H9 (cell line): ENCODE results near the gene ZNF423. TPM values are rescaled to one million over a fixed set of nuclear protein-coding genes. Genes with fewer than 3 reads are reported as not detected.

ENCODE experiments used
- DNase-seq: peaks from one replicate; pipeline ENCODE4 v3.0.0-alpha.2; 2017
- H2AFZ ChIP-seq: one replicate; pipeline ENCODE4 v1.6.1; 2013; ENCODE audit warnings: mild to moderate bottlenecking, low read length, control low read depth, moderate library complexity
- H2AK5ac ChIP-seq: 2 replicates; pipeline ENCODE4 v1.6.1; 2013; ENCODE audit warnings: low read length, control low read depth, mixed read lengths; ENCODE audit not compliant: insufficient read length
- H2BK120ac ChIP-seq: one replicate; pipeline ENCODE4 v1.6.1; 2013; ENCODE audit warnings: low read depth, mild to moderate bottlenecking, low read length, control low read depth, inconsistent platforms; ENCODE audit not compliant: poor library complexity, severe bottlenecking
- H2BK12ac ChIP-seq: 2 replicates; pipeline ENCODE4 v1.6.1; 2013; ENCODE audit warnings: low read length, control low read depth, mixed read lengths, low read depth; ENCODE audit not compliant: insufficient read length
- H2BK15ac ChIP-seq: 2 replicates; pipeline ENCODE4 v1.6.1; 2013; ENCODE audit warnings: low read depth, low read length, control low read depth
- H2BK20ac ChIP-seq: one replicate; pipeline ENCODE4 v1.6.1; 2013; ENCODE audit warnings: low read depth, mild to moderate bottlenecking, low read length, control low read depth, inconsistent platforms; ENCODE audit not compliant: poor library complexity, severe bottlenecking
- H2BK5ac ChIP-seq: 2 replicates; pipeline ENCODE4 v1.6.1; 2013; ENCODE audit warnings: low read length, control low read depth, mixed read lengths; ENCODE audit not compliant: insufficient read length
- H3K14ac ChIP-seq: 2 replicates; pipeline ENCODE4 v1.6.1; 2013; ENCODE audit warnings: low read length, control low read depth; ENCODE audit not compliant: insufficient read depth
- H3K18ac ChIP-seq: 2 replicates; pipeline ENCODE4 v1.6.1; 2013; ENCODE audit warnings: low read depth, mild to moderate bottlenecking, mixed read lengths, low read length, control low read depth; ENCODE audit not compliant: insufficient read length
- H3K23ac ChIP-seq: 2 replicates; pipeline ENCODE4 v1.6.1; 2013; ENCODE audit warnings: low read length, control low read depth, mixed read lengths, low read depth; ENCODE audit not compliant: insufficient read length
- H3K23me2 ChIP-seq: 2 replicates; pipeline ENCODE4 v1.6.1; 2013; ENCODE audit warnings: low read depth, mild to moderate bottlenecking, mixed read lengths, low read length, control low read depth; ENCODE audit not compliant: insufficient read length, poor library complexity, severe bottlenecking
- H3K27ac ChIP-seq: 2 replicates; pipeline ENCODE4 v1.5.1; 2013; ENCODE audit warnings: low read length, control low read depth, mixed read lengths, low read depth; ENCODE audit not compliant: insufficient read length
- H3K27me3 ChIP-seq: 2 replicates; pipeline ENCODE4 v1.6.1; 2013; ENCODE audit warnings: low read length, control low read depth, inconsistent platforms; ENCODE audit not compliant: insufficient read depth
- H3K4ac ChIP-seq: 2 replicates; pipeline ENCODE4 v1.6.1; 2013; ENCODE audit warnings: low read depth, mild to moderate bottlenecking, control low read depth, inconsistent platforms, low read length, moderate library complexity
- H3K4me1 ChIP-seq: 2 replicates; pipeline ENCODE4 v1.6.1; 2013; ENCODE audit warnings: low read length, control low read depth, inconsistent platforms; ENCODE audit not compliant: insufficient read depth
- H3K4me2 ChIP-seq: 2 replicates; pipeline ENCODE4 v1.6.1; 2013; ENCODE audit warnings: low read length, control low read depth, mixed read lengths; ENCODE audit not compliant: insufficient read length, insufficient read depth
- H3K56ac ChIP-seq: 2 replicates; pipeline ENCODE4 v1.6.1; 2013; ENCODE audit warnings: low read depth, mild to moderate bottlenecking, mixed read lengths, low read length, control low read depth; ENCODE audit not compliant: insufficient read length
- H3K79me1 ChIP-seq: 2 replicates; pipeline ENCODE4 v1.6.1; 2013; ENCODE audit warnings: low read depth, mild to moderate bottlenecking, moderate library complexity, low read length, control low read depth, inconsistent platforms; ENCODE audit not compliant: insufficient read depth, poor library complexity, severe bottlenecking
- H3K79me2 ChIP-seq: 2 replicates; pipeline ENCODE4 v1.6.1; 2013; ENCODE audit warnings: low read length, control low read depth, inconsistent platforms; ENCODE audit not compliant: insufficient read depth
- H3K9ac ChIP-seq: 2 replicates; pipeline ENCODE4 v1.6.1; 2013; ENCODE audit warnings: low read length, control low read depth, mixed read lengths; ENCODE audit not compliant: insufficient read length; ENCODE audit errors: extremely low read depth
- H3K9me3 ChIP-seq: one replicate; pipeline ENCODE4 v1.6.1; 2013; ENCODE audit warnings: low read depth, low read length, inconsistent platforms; ENCODE audit not compliant: control insufficient read depth
- H3T11ph ChIP-seq: one replicate; pipeline ENCODE4 v1.6.1; 2013; ENCODE audit warnings: mild to moderate bottlenecking, low read length, control low read depth, inconsistent platforms
- H4K20me1 ChIP-seq: one replicate; pipeline ENCODE4 v1.6.1; 2013; ENCODE audit not compliant: control insufficient read depth, insufficient read length, insufficient read depth
- H4K5ac ChIP-seq: 2 replicates; pipeline ENCODE4 v1.6.1; 2013; ENCODE audit warnings: low read depth, mild to moderate bottlenecking, mixed read lengths, low read length, control low read depth; ENCODE audit not compliant: insufficient read length
- H4K8ac ChIP-seq: replicated peaks from 2 replicates; pipeline ENCODE4 v1.6.1; 2013; ENCODE audit warnings: low read length, control low read depth, mixed read lengths, low read depth; ENCODE audit not compliant: insufficient read length
- H4K91ac ChIP-seq: 2 replicates; pipeline ENCODE4 v1.6.1; 2013; ENCODE audit warnings: low read depth, mild to moderate bottlenecking, moderate library complexity, mixed read lengths, low read length, control low read depth; ENCODE audit not compliant: insufficient read length
- H3K27ac Mint-ChIP-seq, 3 experiments: 2 replicates in 2 of 3; 3 replicates in 1 of 3; pipeline ENCODE4 v1.8.0; 2020 to 2021; ENCODE audit warnings: mixed read lengths in 3 of 3, mild to moderate bottlenecking in 1 of 3, moderate library complexity in 1 of 3
- H3K27me3 Mint-ChIP-seq: 2 replicates; pipeline ENCODE4 v1.8.0; 2021; ENCODE audit warnings: low read depth, mild to moderate bottlenecking, moderate library complexity, mixed read lengths
- H3K36me3 Mint-ChIP-seq, 3 experiments: 2 replicates in 2 of 3; 3 replicates in 1 of 3; pipeline ENCODE4 v1.8.0; 2020 to 2021; ENCODE audit warnings: low read depth in 3 of 3, mixed read lengths in 3 of 3; ENCODE audit not compliant: insufficient read depth in 1 of 3
- H3K4me1 Mint-ChIP-seq, 2 experiments: 2 replicates each; pipeline ENCODE4 v1.8.0; 2020; ENCODE audit warnings: mixed read lengths in 2 of 2
- H3K4me3 Mint-ChIP-seq, 2 experiments: 2 replicates in 1 of 2; 3 replicates in 1 of 2; pipeline ENCODE4 v1.8.0; 2020 to 2021; ENCODE audit warnings: mild to moderate bottlenecking in 2 of 2, mixed read lengths in 2 of 2, moderate library complexity in 1 of 2
- H3K9me3 Mint-ChIP-seq, 2 experiments: 2 replicates in 1 of 2; 3 replicates in 1 of 2; pipeline ENCODE4 v1.8.0; 2020; ENCODE audit warnings: mild to moderate bottlenecking in 2 of 2, mixed read lengths in 2 of 2, moderate library complexity in 1 of 2
- WGBS: extraction: QIAGEN DNeasy Blood & Tissue Kit; methylation state at CpG from one replicate; pipeline ENCODE4 v1.1.7; 2013; ENCODE audit warnings: missing lambda C conversion rate, low lambda C conversion rate, mixed read lengths; ENCODE audit not compliant: insufficient read length; ENCODE audit errors: extremely low coverage; 5-methylcytosine and 5-hydroxymethylcytosine counted together
- total RNA-seq: library from RNA; stranded (reverse); gene quantifications from 2 replicates; pipeline ENCODE4 v1.2.1, GENCODE V29; 2021
- TF ChIP-seq, protein P1 (sequence below): fragments of 200-600 bp; sonication (generic); conservative IDR thresholded peaks from 3 replicates; pipeline ENCODE4 v1.8.0; 2021; ENCODE audit warnings: antibody characterized with exemption, mild to moderate bottlenecking

ZNF423 gene
- total RNA-seq, 1 experiment from 2014 or later = 51.5 TPM

DNA sequence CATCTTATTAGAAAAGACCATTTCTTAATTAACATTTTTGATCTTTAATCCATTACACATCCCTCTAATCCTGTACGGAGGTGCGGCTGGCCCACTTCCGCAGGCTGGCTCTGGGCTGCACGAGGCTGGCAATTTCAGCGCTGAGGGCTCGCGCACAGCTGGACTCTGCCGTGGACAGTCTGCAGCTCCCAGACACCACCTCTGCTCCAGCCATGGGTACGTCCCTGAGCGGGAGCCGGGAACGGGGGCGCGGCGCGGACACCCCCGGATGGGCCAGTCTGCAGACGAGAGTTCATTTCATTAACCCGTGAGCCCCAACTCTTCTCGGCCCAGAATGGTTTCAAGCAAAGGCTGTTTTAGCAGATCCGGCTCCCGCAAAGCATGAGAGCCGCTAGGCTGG, 87.9 kb downstream of the ZNF423 start:
- Histone ChIP-seq H4K8ac (no peak overlapping the region), H3K79me1 (peaks cover 2% of the 10 kb centered on the region), H2BK120ac (no peak overlapping the region), H2BK20ac (no peak overlapping the region), H3K4me1 (no peaks in the 10 kb centered on the region), H3K9me3 (no peaks in the 10 kb centered on the region), H4K20me1 (no peaks in the 10 kb centered on the region), H3K4me2 (no peak overlapping the region), H2AFZ (no peak overlapping the region), H3K4ac (no peak overlapping the region), H2BK12ac (no peak overlapping the region), H3K23me2 (no peaks in the 10 kb centered on the region), H2BK5ac (no peak overlapping the region), H2BK15ac (no peak overlapping the region), H3K18ac (no peak overlapping the region), H4K91ac (no peak overlapping the region), H3K79me2 (peaks cover 4% of the 10 kb centered on the region; the same call in 1 of the 2 replicates), H2AK5ac (no peak overlapping the region), H3K23ac (no peak overlapping the region), H3T11ph (no peak overlapping the region), H3K9ac (no peak overlapping the region), H4K5ac (no peak overlapping the region), H3K27ac (no peak overlapping the region), H3K27me3 (no peaks in the 10 kb centered on the region), H3K56ac (no peak overlapping the region), H3K14ac (no peak overlapping the region)
- no peaks in the 10 kb centered on the region; a peak in 1 of 5 replicates for H3K9me3 Mint-ChIP-seq
- no peak for DNase-seq
- H3K4me3 Mint-ChIP-seq = no peak overlapping the region
- no peak overlapping the region for H3K27ac Mint-ChIP-seq
- no peaks in the 10 kb centered on the region for H3K27me3 Mint-ChIP-seq
- WGBS = no CpG with 5 or more reads among the region's 23 CpGs
- TF ChIP-seq, protein P1, sequence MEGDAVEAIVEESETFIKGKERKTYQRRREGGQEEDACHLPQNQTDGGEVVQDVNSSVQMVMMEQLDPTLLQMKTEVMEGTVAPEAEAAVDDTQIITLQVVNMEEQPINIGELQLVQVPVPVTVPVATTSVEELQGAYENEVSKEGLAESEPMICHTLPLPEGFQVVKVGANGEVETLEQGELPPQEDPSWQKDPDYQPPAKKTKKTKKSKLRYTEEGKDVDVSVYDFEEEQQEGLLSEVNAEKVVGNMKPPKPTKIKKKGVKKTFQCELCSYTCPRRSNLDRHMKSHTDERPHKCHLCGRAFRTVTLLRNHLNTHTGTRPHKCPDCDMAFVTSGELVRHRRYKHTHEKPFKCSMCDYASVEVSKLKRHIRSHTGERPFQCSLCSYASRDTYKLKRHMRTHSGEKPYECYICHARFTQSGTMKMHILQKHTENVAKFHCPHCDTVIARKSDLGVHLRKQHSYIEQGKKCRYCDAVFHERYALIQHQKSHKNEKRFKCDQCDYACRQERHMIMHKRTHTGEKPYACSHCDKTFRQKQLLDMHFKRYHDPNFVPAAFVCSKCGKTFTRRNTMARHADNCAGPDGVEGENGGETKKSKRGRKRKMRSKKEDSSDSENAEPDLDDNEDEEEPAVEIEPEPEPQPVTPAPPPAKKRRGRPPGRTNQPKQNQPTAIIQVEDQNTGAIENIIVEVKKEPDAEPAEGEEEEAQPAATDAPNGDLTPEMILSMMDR = no peak
- peaks cover 0 to 20% (median 6%) of the 10 kb centered on the region in 3 experiments; a peak in 4 of 7 replicates for H3K36me3 Mint-ChIP-seq
- H3K4me1 Mint-ChIP-seq = peaks cover 28 to 35% of the 10 kb centered on the region in 2 experiments
